Activated CD4-positive, CD25-positive, alpha-beta regulatory T cell treated with anti-CD3 and anti-CD28 coated beads, Interleukin-2, amount 50 U/mL, for 24 hours (primary cell): ENCODE measurements around the gene HDAC8.
"Not testable (repeated sequence)": the region's sequence is repeated elsewhere in the genome, so short reads cannot be mapped to it uniquely, and the experiment has no call there.

Experiments used
- ATAC-seq, 2 donors: fragments of 150-1000 bp; cut with Tn5 transposase; one replicate each; pipeline ENCODE4 v1.10.0; 2021; ENCODE audit warnings: mild to moderate bottlenecking in 1 of 2, moderate library complexity in 1 of 2

HDAC8 gene

GRCh38 chrX:72460715-72461114 lies 111.9 kb downstream of the HDAC8 start:
- no peak for ATAC-seq

GRCh38 chrX:72449034-72449433 lies 123.6 kb downstream of the HDAC8 start:
- not testable (repeated sequence) for ATAC-seq

- ATAC-seq = not testable (repeated sequence)
These were observed 131.9 kb downstream of the HDAC8 start for GRCh38 chrX:72440764-72441163.

GRCh38 chrX:72436010-72436409 lies 136.6 kb downstream of the HDAC8 start:
- ATAC-seq = no peak

GRCh38 chrX:72430405-72430968 lies 142.2 kb downstream of the HDAC8 start:
- no peak for ATAC-seq

GRCh38 chrX:72421797-72422196 lies 150.8 kb downstream of the HDAC8 start:
- ATAC-seq = no peak

- no peak for ATAC-seq
These were observed 162.7 kb downstream of the HDAC8 start for GRCh38 chrX:72409993-72410392.

GRCh38 chrX:72408885-72409284 lies 163.8 kb downstream of the HDAC8 start:
- no peak for ATAC-seq

GRCh38 chrX:72405136-72405535 lies 167.5 kb downstream of the HDAC8 start:
- ATAC-seq = not testable (repeated sequence)

GRCh38 chrX:72402614-72403013 lies 170.0 kb downstream of the HDAC8 start:
- no peak for ATAC-seq

GRCh38 chrX:72399816-72400215 lies 172.8 kb downstream of the HDAC8 start:
- no peak for ATAC-seq

GRCh38 chrX:72396117-72396516 lies 176.5 kb downstream of the HDAC8 start:
- no peak for ATAC-seq

- no peak for ATAC-seq
These were observed 177.4 kb downstream of the HDAC8 start for GRCh38 chrX:72395237-72395636.

- ATAC-seq = no peak
These were observed 178.0 kb downstream of the HDAC8 start for GRCh38 chrX:72394518-72395170.

- ATAC-seq = no peak
These were observed 178.7 kb downstream of the HDAC8 start for GRCh38 chrX:72393836-72394517.

- no peak for ATAC-seq
These were observed 179.5 kb downstream of the HDAC8 start for GRCh38 chrX:72392816-72393800.

GRCh38 chrX:72392042-72392441 lies 180.6 kb downstream of the HDAC8 start:
- ATAC-seq = no peak

GRCh38 chrX:72387247-72387646 lies 185.4 kb downstream of the HDAC8 start:
- ATAC-seq = no peak

- no peak for ATAC-seq
These were observed 190.4 kb downstream of the HDAC8 start for GRCh38 chrX:72382202-72382595.

- ATAC-seq = no peak
These were observed 191.0 kb downstream of the HDAC8 start for GRCh38 chrX:72381439-72382201.

GRCh38 chrX:72376124-72376523 lies 196.5 kb downstream of the HDAC8 start:
- ATAC-seq = no peak

- ATAC-seq = no peak
These were observed 199.5 kb downstream of the HDAC8 start for GRCh38 chrX:72373136-72373535.
